HepG2 (cell line): Measurements from ENCODE around the gene MORC4. TPM values are rescaled to one million over a fixed set of nuclear protein-coding genes. Genes with fewer than 3 reads are reported as not detected.
A peak's percentile ranks its signal among the peaks of the same experiment; 100 is the strongest.

Experiments used
- ARNT ChIP-seq: fragments of 450-650 bp; IDR thresholded peaks from 2 replicates; pipeline ENCODE4 v1.6.1; 2017
- BCL6 ChIP-seq: IDR thresholded peaks from 2 replicates; pipeline ENCODE4 v1.6.1; 2016; ENCODE audit warnings: missing genetic modification reagents, missing compliant biosample characterization
- CERS6 ChIP-seq: sonication (generic); formaldehyde crosslinking; IDR thresholded peaks from 2 replicates; pipeline ENCODE4 v1.5.0; 2020; ENCODE audit warnings: missing genetic modification reagents
- HMG20B ChIP-seq: conservative IDR thresholded peaks from 2 replicates; pipeline ENCODE4 v1.6.1; 2016; ENCODE audit warnings: missing genetic modification reagents, missing compliant biosample characterization
- MAZ ChIP-seq, 2 experiments: sonication (generic) in 1 of 2; formaldehyde crosslinking in 1 of 2; IDR thresholded peaks; 2 replicates each; pipeline versions ENCODE4 v1.5.0 to v1.6.1; 2012 to 2020; ENCODE audit warnings: low read depth in 2 of 2, mild to moderate bottlenecking in 2 of 2, borderline replicate concordance in 1 of 2, improper control_type of control experiment in 1 of 2, low read length in 1 of 2, missing genetic modification reagents in 1 of 2, moderate library complexity in 1 of 2
- MED13 ChIP-seq: sonication (generic); formaldehyde crosslinking; IDR thresholded peaks from 2 replicates; pipeline ENCODE4 v1.5.0; 2020; ENCODE audit warnings: missing genetic modification reagents
- MXD4 ChIP-seq: IDR thresholded peaks from 2 replicates; pipeline ENCODE4 v1.6.1; 2016; ENCODE audit warnings: mild to moderate bottlenecking, missing biosample characterization, missing genetic modification reagents
- PATZ1 ChIP-seq: sonication (generic); formaldehyde crosslinking; IDR thresholded peaks from 2 replicates; pipeline ENCODE4 v1.4.0; 2020; ENCODE audit warnings: missing genetic modification reagents
- ZNF101 ChIP-seq: sonication (generic); formaldehyde crosslinking; IDR thresholded peaks from 2 replicates; pipeline ENCODE4 v1.4.0; 2020; ENCODE audit warnings: mild to moderate bottlenecking, low read depth, missing genetic modification reagents, borderline replicate concordance
- ZNF556 ChIP-seq: sonication (generic); formaldehyde crosslinking; IDR thresholded peaks from 2 replicates; pipeline ENCODE4 v1.4.0; 2020; ENCODE audit warnings: mild to moderate bottlenecking, missing genetic modification reagents, borderline replicate concordance
- ZXDC ChIP-seq: sonication (generic); formaldehyde crosslinking; IDR thresholded peaks from 2 replicates; pipeline ENCODE4 v1.5.0; 2020; ENCODE audit warnings: mild to moderate bottlenecking, missing genetic modification reagents
- polyA plus RNA-seq, 8 experiments: library from polyadenylated mRNA; depleted of rRNA in 3 of 8; stranded (reverse) in 7 of 8; unstranded in 1 of 8; fragments of >200 nt; fragmentation: Illumina TruSeq in 4 of 8; extraction: Trizol in 4 of 8; gene quantifications; 2 replicates each; pipeline versions ENCODE4 v1.2.1 to v1.2.3, GENCODE V29; 2011 to 2016; ENCODE audit warnings: low read depth in 4 of 8, missing spikeins in 1 of 8, mixed read lengths in 1 of 8; ENCODE audit not compliant: insufficient read depth in 1 of 8
- total RNA-seq, 5 experiments: library from RNA; depleted of rRNA; stranded (reverse); fragments of >200 nt; fragmentation: Illumina TruSeq; extraction: Trizol; gene quantifications; 2 replicates each; pipeline ENCODE4 v1.2.3, GENCODE V29; 2016; ENCODE audit warnings: low read depth in 1 of 5
- TF ChIP-seq, protein P1 (sequence below): sonication (generic); formaldehyde crosslinking; IDR thresholded peaks from 2 replicates; pipeline ENCODE4 v1.8.1; 2023; ENCODE audit warnings: mild to moderate bottlenecking, missing genetic modification reagents, borderline replicate concordance
- TF ChIP-seq, protein P2 (sequence below): sonication (generic); formaldehyde crosslinking; IDR thresholded peaks from 2 replicates; pipeline ENCODE4 v1.4.0; 2020; ENCODE audit warnings: missing genetic modification reagents, mild to moderate bottlenecking, borderline replicate concordance
- TF ChIP-seq, protein P3 (sequence below): IDR thresholded peaks from 2 replicates; pipeline ENCODE4 v1.4.0; 2020; ENCODE audit warnings: mild to moderate bottlenecking, missing genetic modification reagents

Gene MORC4
- total and polyA plus RNA-seq, 2 of the 13 experiments (the other 11 are each of a cell fraction or from before 2014, with no cell fraction given): 7.3 to 17.6 TPM

- TF ChIP-seq MAZ (IDR thresholded peaks at IDR 0.05; ENCODE audit: borderline replicate concordance, low read depth, low read length): no peak
- TF ChIP-seq MAZ (CRISPR knock-in tag; IDR thresholded peaks at IDR 0.05; ENCODE audit: low read depth): no peak
- no peak for TF ChIP-seq HMG20B
- TF ChIP-seq, protein P1, sequence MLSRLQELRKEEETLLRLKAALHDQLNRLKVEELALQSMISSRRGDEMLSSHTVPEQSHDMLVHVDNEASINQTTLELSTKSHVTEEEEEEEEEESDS (CRISPR knock-in tag): no peak
- no peak for TF ChIP-seq CERS6 (CRISPR knock-in tag)
- TF ChIP-seq BCL6 (CRISPR knock-in tag): peak; percentile 62
- no peak for TF ChIP-seq ZNF556 (CRISPR knock-in tag)
- no peak for TF ChIP-seq ZXDC (CRISPR knock-in tag)
- no peak for TF ChIP-seq ZNF101 (CRISPR knock-in tag)
- TF ChIP-seq PATZ1: peak; percentile 61
- TF ChIP-seq ARNT: no peak
- no peak for TF ChIP-seq MXD4
- TF ChIP-seq, protein P2, sequence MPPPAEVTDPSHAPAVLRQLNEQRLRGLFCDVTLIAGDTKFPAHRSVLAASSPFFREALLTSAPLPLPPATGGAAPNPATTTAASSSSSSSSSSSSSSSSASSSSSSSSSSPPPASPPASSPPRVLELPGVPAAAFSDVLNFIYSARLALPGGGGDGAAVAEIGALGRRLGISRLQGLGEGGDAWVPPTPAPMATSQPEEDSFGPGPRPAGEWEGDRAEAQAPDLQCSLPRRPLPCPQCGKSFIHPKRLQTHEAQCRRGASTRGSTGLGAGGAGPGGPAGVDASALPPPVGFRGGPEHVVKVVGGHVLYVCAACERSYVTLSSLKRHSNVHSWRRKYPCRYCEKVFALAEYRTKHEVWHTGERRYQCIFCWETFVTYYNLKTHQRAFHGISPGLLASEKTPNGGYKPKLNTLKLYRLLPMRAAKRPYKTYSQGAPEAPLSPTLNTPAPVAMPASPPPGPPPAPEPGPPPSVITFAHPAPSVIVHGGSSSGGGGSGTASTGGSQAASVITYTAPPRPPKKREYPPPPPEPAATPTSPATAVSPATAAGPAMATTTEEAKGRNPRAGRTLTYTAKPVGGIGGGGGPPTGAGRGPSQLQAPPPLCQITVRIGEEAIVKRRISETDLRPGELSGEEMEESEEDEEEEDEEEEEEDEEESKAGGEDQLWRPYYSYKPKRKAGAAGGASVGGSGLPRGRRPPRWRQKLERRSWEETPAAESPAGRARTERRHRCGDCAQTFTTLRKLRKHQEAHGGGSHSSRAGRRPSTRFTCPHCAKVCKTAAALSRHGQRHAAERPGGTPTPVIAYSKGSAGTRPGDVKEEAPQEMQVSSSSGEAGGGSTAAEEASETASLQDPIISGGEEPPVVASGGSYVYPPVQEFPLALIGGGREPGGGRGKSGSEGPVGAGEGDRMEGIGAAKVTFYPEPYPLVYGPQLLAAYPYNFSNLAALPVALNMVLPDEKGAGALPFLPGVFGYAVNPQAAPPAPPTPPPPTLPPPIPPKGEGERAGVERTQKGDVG (CRISPR knock-in tag): no peak
- peak; percentile 38; the same call in 1 of the 2 replicates for TF ChIP-seq MED13 (CRISPR knock-in tag)
- TF ChIP-seq, protein P3, sequence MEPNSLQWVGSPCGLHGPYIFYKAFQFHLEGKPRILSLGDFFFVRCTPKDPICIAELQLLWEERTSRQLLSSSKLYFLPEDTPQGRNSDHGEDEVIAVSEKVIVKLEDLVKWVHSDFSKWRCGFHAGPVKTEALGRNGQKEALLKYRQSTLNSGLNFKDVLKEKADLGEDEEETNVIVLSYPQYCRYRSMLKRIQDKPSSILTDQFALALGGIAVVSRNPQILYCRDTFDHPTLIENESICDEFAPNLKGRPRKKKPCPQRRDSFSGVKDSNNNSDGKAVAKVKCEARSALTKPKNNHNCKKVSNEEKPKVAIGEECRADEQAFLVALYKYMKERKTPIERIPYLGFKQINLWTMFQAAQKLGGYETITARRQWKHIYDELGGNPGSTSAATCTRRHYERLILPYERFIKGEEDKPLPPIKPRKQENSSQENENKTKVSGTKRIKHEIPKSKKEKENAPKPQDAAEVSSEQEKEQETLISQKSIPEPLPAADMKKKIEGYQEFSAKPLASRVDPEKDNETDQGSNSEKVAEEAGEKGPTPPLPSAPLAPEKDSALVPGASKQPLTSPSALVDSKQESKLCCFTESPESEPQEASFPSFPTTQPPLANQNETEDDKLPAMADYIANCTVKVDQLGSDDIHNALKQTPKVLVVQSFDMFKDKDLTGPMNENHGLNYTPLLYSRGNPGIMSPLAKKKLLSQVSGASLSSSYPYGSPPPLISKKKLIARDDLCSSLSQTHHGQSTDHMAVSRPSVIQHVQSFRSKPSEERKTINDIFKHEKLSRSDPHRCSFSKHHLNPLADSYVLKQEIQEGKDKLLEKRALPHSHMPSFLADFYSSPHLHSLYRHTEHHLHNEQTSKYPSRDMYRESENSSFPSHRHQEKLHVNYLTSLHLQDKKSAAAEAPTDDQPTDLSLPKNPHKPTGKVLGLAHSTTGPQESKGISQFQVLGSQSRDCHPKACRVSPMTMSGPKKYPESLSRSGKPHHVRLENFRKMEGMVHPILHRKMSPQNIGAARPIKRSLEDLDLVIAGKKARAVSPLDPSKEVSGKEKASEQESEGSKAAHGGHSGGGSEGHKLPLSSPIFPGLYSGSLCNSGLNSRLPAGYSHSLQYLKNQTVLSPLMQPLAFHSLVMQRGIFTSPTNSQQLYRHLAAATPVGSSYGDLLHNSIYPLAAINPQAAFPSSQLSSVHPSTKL (CRISPR knock-in tag): peak; percentile 78
Measured at GRCh38 chrX:106955004-106955772, 44.8 kb downstream of the MORC4 start (continued).
